Measurements from ENCODE around the gene SLC1A7.

The SLC1A7 gene

DNA sequence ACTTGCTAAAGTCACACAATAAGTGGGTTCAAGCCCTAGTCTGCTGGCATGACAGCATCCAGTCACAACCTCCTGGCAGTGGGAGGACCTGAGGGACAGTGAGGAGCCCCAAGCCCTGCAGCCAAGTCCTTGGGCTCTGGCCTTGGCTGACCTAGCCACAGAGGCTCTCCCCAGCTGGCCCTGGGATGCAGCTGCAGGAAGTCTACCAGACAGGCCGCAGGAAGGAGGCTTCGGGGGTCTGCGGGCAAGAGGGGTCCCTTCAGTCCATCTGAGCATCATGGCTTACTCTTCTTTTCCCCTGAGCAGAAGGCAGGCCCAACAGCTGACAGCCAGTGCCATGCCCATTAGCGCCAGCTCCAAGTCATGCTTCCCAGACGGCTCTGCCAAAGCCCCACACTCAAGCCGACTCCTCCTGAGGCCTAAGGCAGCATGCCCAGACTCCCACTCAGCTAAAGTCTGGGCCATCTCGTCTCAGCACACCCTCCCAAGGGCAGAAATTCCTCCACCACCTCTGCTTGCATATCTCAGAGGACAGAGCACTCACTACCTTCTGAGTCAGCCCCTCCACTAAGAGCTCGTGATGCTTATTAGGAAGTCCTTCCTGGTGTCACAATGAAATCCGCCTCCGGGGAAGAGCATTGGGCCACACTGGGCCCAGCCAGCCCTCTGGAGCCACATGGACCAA is 20.1 kb downstream of the SLC1A7 start:
- TF ChIP-seq CTCF (IDR thresholded peaks at IDR 0.05; ENCODE audit: control extremely low read depth, extremely low read depth, low read depth, missing control alignments) = no peak
- ChIA-PET CTCF (no interaction called here), POLR2A (no interaction called here)
- no peak for DNase-seq (ENCODE audit: extremely low spot score)

DNA sequence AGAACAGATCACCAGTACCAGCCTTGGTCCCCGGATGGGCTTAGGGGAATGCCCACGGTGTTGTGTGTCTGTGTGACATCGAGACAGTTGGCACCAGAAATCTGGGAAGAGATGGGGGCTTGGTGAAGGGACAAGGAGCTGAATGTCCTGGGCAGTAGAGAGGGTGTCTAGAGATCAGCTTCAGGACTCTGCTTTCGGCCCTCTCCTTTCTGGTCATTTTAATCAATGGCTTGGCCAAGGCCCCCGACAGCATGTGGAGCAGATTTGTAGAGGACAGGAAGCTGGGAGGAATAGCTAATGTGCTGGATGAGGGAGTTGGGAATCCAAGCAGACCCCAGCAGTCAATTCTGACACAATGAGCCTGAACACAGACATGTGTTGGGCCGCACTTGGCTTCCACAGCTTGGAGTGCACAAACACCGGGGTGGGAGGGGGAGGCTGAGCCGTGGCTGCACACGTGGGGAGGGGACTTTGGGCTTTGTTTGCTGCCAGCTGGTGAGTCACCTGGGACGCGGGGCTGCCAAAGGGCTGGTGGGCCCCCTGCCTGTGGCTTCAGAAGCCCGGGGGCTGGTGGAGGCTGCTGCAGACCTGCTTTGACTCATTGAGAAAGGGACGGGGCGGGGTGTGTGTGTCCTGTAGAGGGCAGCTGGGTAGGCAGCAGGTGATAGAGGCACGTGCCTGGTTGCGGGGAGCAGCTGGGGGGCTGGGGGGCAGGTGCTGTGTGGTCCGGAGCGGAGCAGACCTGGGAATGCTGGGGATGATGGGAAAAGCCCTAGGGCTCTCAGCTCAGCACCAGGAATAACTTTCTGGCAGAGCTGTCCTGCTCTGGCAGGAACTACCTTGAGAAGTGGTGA is 20.9 kb downstream of the SLC1A7 start:
- ChIA-PET CTCF (no interaction called here), POLR2A (no interaction called here)
- TF ChIP-seq CTCF (IDR thresholded peaks at IDR 0.05; ENCODE audit: control extremely low read depth, extremely low read depth, low read depth, missing control alignments) = no peak
- no peak for DNase-seq (ENCODE audit: extremely low spot score)

DNA sequence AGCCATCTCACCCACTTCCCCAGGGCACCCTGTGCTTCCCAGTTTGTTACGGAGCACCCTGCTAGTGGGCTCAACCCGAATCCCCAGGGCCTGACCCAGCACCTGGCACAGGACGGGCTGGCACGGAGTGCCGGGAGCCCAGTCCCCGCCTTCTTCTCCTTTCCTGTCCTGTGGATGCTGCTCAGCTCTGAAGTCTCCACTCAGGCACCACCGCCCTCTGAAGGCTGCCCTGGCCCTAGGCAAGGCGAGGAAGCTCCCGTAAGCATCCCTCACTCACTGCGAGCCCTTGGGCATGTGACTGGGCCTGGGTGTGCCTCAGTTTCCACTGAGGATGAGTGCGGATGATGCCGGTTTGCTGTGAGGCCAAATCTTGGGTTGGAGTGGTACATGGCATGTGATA is 21.8 kb downstream of the SLC1A7 start:
- ChIA-PET CTCF (no interaction called here), POLR2A (no interaction called here)
- DNase-seq (ENCODE audit: extremely low spot score) = no peak
- TF ChIP-seq CTCF (IDR thresholded peaks at IDR 0.05; ENCODE audit: control extremely low read depth, extremely low read depth, low read depth, missing control alignments) = no peak

DNA sequence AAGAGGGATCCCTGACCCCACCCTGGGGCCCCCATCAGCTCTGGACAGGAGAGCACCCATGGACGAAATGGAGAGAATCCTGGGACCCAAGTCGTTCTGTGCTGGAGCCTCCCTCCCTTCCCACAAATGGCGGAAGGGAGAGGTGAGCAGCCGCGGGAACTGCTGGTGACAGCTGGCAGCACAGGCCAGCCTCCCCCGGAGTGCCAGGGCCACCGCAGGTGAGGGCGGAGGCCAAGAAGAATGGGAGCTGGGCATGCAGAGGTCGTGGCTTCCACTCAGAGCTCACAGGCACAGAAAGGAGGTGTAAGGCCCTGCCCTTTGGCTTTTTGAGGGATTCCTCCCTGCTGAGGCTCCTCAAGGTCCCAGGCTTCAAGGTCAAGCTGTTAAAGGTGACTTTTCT is 24.6 kb downstream of the SLC1A7 start:
- POLR2A ChIA-PET = no interaction called here
- TF ChIP-seq CTCF (IDR thresholded peaks at IDR 0.05; ENCODE audit: control extremely low read depth, extremely low read depth, low read depth, missing control alignments) = no peak
- no peak for DNase-seq (ENCODE audit: extremely low spot score)
- CTCF ChIA-PET = interaction anchor here (0.9 kb wide), 1 partner anchor 26 kb away, joined by 3 read pairs; no protein-coding TSS in a partner anchor

DNA sequence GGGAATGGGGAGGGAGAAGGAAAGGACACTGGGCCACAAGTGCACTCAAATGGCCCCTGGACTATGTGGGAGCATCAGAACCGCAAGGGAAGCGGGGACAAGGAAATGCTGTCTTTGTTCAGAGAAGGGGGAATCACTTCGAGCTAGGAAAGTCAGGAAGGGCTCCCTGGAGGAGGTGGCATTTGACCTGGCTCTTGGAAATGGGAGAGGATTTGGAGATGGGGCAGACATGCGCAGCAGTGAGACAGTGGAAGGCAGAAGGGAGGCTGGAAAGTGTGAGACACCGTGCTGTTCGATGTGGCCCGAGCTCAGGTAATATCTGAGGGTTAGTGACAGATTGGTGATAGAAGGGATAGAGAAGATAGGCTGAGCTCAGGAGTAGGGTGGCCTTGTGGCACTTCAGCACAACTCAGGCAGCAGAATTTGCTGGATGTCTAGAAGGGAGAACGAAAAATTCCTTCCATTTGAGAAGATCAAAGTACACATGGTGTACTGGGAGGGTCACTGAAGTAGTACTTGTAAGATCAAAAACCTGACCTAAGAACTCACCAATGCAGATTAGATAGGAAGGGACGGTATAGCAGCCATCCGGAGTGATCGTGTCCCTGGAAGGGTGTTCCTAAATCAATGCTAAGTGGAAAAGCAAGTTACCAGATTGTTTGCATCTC is 25.4 kb downstream of the SLC1A7 start:
- ChIA-PET POLR2A (no interaction called here), CTCF (interaction anchor here (0.9 kb wide), 1 partner anchor 26 kb away, joined by 3 read pairs; no protein-coding TSS in a partner anchor)
- no peak for DNase-seq (ENCODE audit: extremely low spot score)
- no peak for TF ChIP-seq CTCF (IDR thresholded peaks at IDR 0.05; ENCODE audit: control extremely low read depth, extremely low read depth, low read depth, missing control alignments)

DNA sequence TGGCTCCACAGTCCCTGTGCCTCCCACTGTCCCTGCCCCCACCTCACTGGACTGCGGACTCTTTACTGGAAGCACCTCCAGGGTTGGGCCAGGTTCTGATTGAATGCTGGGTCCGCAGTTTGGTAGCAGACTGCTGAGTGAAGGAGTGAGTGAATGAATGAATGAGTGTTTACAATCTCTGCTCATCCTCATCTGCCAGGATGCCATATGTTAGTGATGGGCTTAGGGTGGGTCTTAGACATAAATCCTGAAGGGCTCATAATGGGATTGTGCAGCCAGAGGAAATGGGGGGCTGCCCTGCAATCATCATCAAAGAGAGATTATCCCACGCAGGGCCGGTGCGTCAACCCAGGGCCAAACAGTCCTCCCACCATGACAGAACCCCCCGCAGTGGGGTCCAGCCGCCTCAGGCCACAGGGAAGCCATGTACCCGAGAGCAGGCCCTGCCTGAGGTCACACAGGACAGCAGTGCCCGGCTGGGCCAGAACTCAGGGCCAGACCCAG is 26.1 kb downstream of the SLC1A7 start:
- TF ChIP-seq CTCF (IDR thresholded peaks at IDR 0.05; ENCODE audit: control extremely low read depth, extremely low read depth, low read depth, missing control alignments) = no peak
- no peak for DNase-seq (ENCODE audit: extremely low spot score)
- ChIA-PET POLR2A (no interaction called here), CTCF (no interaction called here)
